Osteocyte (in vitro differentiated cells): ENCODE results near the gene MLN. TPM values are rescaled to one million over a fixed set of nuclear protein-coding genes. Genes with fewer than 3 reads are reported as not detected.

Source experiments
- DNase-seq: peaks from one replicate; pipeline ENCODE4 v3.0.0; 2021; ENCODE audit warnings: mixed read lengths; ENCODE audit not compliant: unreplicated experiment; ENCODE audit errors: extremely low spot score
- H3K27ac Mint-ChIP-seq: one replicate; pipeline ENCODE4 v1.8.0; 2021; ENCODE audit warnings: mild to moderate bottlenecking, mixed read lengths; ENCODE audit not compliant: unreplicated experiment
- H3K27me3 Mint-ChIP-seq: one replicate; pipeline ENCODE4 v1.8.0; 2021; ENCODE audit warnings: mixed read lengths; ENCODE audit not compliant: unreplicated experiment
- H3K36me3 Mint-ChIP-seq: one replicate; pipeline ENCODE4 v1.8.0; 2021; ENCODE audit warnings: mixed read lengths; ENCODE audit not compliant: unreplicated experiment
- H3K4me1 Mint-ChIP-seq: one replicate; pipeline ENCODE4 v1.8.0; 2021; ENCODE audit warnings: mixed read lengths; ENCODE audit not compliant: unreplicated experiment
- H3K4me3 Mint-ChIP-seq: one replicate; pipeline ENCODE4 v1.8.0; 2021; ENCODE audit warnings: mild to moderate bottlenecking, moderate library complexity, mixed read lengths; ENCODE audit not compliant: unreplicated experiment
- H3K9me3 Mint-ChIP-seq: one replicate; pipeline ENCODE4 v1.8.0; 2021; ENCODE audit warnings: mixed read lengths; ENCODE audit not compliant: unreplicated experiment
- CTCF ChIP-seq: fragments of 200-600 bp; sonication (generic); IDR thresholded peaks from 2 replicates; pipeline ENCODE4 v1.5.0; 2021; ENCODE audit warnings: antibody characterized with exemption, mild to moderate bottlenecking, moderate library complexity
- total RNA-seq: library from RNA; stranded (reverse); gene quantifications from 2 replicates; pipeline ENCODE4 v1.2.1, GENCODE V29; 2021

MLN gene
- total RNA-seq, 1 donor from 2014 or later, result not detected

GRCh38 chr6:33826537-33826936, 22.7 kb upstream of the MLN start:
- Mint-ChIP-seq H3K27me3 (peaks cover 19% of the 10 kb centered on the region), H3K4me3 (no peak overlapping the region), H3K4me1 (peaks cover 23% of the 10 kb centered on the region), H3K9me3 (no peaks in the 10 kb centered on the region), H3K36me3 (no peaks in the 10 kb centered on the region), H3K27ac (no peak overlapping the region)
- no peak for TF ChIP-seq CTCF
- no peak for DNase-seq

DNA sequence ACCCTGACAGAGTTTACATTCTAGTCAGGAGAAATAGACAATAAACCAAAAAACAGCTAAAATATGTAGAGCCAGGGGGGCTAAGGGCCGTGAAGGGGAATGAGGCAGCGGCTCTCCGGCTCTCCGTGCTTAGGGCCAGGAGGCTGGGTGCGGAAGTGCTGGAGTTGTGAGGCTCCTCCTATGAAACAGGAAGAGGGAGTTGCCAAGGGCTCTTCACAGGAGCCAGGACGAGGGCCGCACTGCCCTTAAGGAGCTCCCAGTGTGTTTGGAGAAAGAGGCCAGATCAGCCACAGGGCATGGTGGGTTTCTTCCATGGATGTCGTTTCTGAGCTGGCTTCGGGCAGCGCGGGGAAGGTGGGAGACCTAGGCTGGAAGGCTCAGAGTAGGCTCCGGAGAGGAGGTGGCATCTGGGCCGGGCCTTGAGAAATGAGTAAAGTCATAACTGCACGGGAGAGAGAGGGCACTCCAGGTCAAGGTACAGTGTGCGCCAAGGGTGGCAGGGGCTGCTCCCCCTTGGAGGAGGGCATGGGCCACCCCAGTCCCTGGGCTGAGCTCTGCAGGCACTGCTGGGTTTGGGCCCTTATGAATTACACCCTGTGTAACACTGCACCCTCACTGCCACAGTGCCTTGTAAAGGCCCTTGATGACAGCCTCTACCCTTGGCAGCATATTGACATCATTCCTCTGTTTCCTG, 20.8 kb upstream of the MLN start:
- no peak for TF ChIP-seq CTCF
- peaks cover 14% of the 10 kb centered on the region for H3K27me3 Mint-ChIP-seq
- no peaks in the 10 kb centered on the region for H3K9me3 Mint-ChIP-seq
- H3K27ac Mint-ChIP-seq, result peak overlapping the region; percentile 67
- no peaks in the 10 kb centered on the region for H3K36me3 Mint-ChIP-seq
- peaks cover 23% of the 10 kb centered on the region for H3K4me1 Mint-ChIP-seq
- DNase-seq, result no peak
- no peak overlapping the region for H3K4me3 Mint-ChIP-seq

- Mint-ChIP-seq H3K27ac (no peak overlapping the region), H3K27me3 (peaks cover 16% of the 10 kb centered on the region), H3K9me3 (no peaks in the 10 kb centered on the region), H3K4me3 (no peak overlapping the region), H3K36me3 (no peaks in the 10 kb centered on the region), H3K4me1 (peaks cover 19% of the 10 kb centered on the region)
- no peak for DNase-seq
- no peak for TF ChIP-seq CTCF
Measured at GRCh38 chr6:33823806-33824205, 20.0 kb upstream of the MLN start.

GRCh38 chr6:33822575-33823395, 19.0 kb upstream of the MLN start:
- DNase-seq, result no peak
- H3K4me3 Mint-ChIP-seq, result no peak overlapping the region
- no peak overlapping the region for H3K27ac Mint-ChIP-seq
- H3K36me3 Mint-ChIP-seq, result no peaks in the 10 kb centered on the region
- H3K27me3 Mint-ChIP-seq, result peaks cover 17% of the 10 kb centered on the region
- H3K9me3 Mint-ChIP-seq, result no peaks in the 10 kb centered on the region
- TF ChIP-seq CTCF, result peak; percentile 34
- H3K4me1 Mint-ChIP-seq, result peaks cover 10% of the 10 kb centered on the region

DNA sequence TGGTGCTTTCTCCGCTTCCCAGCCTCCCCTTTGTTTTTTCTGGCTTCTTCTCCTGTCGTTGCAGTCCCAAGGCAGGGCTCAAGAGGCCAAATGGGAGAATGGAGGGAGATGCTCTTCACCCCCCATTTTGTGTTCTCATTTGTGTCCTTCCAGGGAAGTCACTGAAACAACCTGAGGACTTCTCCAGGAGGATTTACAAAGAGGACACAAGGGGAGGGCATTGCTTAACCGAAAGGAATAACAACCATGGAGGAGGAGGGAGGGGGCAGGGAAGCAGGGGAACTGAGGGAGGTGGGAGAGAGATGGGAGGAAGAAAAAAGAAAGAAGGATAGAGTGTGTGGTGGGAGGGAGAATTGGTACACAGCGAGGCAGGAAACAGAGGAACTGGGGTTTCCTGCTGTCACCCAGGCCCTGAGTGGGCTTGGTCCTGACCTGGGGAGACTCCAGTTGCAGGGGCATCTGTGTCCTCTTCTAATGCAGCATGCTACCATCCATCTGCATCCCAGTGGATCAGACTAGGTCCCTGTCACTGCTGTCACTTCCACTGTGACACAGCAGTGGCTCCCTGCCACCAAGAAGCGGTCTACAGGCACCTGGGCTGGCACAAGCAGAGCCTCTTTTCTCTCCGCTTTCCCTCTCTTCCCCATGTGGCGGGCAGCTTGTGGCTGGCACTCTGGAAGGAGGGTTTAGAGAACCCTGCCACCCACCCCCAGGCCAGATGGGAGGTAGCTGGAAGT, 17.1 kb upstream of the MLN start:
- H3K27me3 Mint-ChIP-seq, result peaks cover 25% of the 10 kb centered on the region
- no peak overlapping the region for H3K4me3 Mint-ChIP-seq
- DNase-seq, result no peak

More for the DNA sequence above, 17.1 kb upstream of the MLN start:
- no peak overlapping the region for H3K27ac Mint-ChIP-seq
- no peaks in the 10 kb centered on the region for H3K36me3 Mint-ChIP-seq
- no peak for TF ChIP-seq CTCF
- H3K9me3 Mint-ChIP-seq, result no peaks in the 10 kb centered on the region
- peaks cover 8% of the 10 kb centered on the region for H3K4me1 Mint-ChIP-seq
